ENCODE data around the gene FBXO38. TPM values are rescaled to one million over a fixed set of nuclear protein-coding genes. Genes with fewer than 3 reads are reported as not detected.
A peak's percentile ranks its signal among the peaks of the same experiment; 100 is the strongest.

Gene FBXO38
- total RNA-seq, 1 donor from 2014 or later = 38.8 TPM

GRCh38 chr5:148397968-148398595, 14.3 kb downstream of the FBXO38 start:
- Mint-ChIP-seq H3K27ac (ENCODE audit: unreplicated experiment) (peak overlapping the region; percentile 59), H3K27me3 (ENCODE audit: low read depth, unreplicated experiment) (no peaks in the 10 kb centered on the region), H3K9me3 (ENCODE audit: unreplicated experiment) (no peaks in the 10 kb centered on the region), H3K4me3 (ENCODE audit: unreplicated experiment) (no peak overlapping the region), H3K36me3 (ENCODE audit: low read depth, unreplicated experiment) (peaks cover 2% of the 10 kb centered on the region), H3K4me1 (ENCODE audit: low read depth, unreplicated experiment) (peaks cover 14% of the 10 kb centered on the region)
- Histone ChIP-seq H3K36me3 (ENCODE audit: insufficient read depth, low read length) (peaks cover 31% of the 10 kb centered on the region), H3K9me3 (ENCODE audit: insufficient read depth, low read depth, low read length) (no peaks in the 10 kb centered on the region), H3K9ac (ENCODE audit: low read length) (no peak overlapping the region), H4K20me1 (ENCODE audit: insufficient read depth, low read length) (peaks cover 16% of the 10 kb centered on the region), H3K4me3 (ENCODE audit: insufficient read depth, low read depth, low read length) (no peak overlapping the region), H3K27ac (ENCODE audit: low read depth, low read length) (no peak overlapping the region), H3K4me2 (ENCODE audit: low read length) (no peak overlapping the region), H3K4me1 (ENCODE audit: insufficient read depth, low read length) (peaks cover 13% of the 10 kb centered on the region), H3K27me3 (ENCODE audit: insufficient read depth, low read length) (no peaks in the 10 kb centered on the region), H2AFZ (ENCODE audit: low read depth, low read length) (no peak overlapping the region), H3K79me2 (ENCODE audit: insufficient read depth, low read length) (peaks cover 42% of the 10 kb centered on the region)
- no peak for DNase-seq (ENCODE audit: low read depth)
- TF ChIP-seq EZH2 (IDR thresholded peaks at IDR 0.05; ENCODE audit: insufficient read depth, low read length) = no peak
- TF ChIP-seq CTCF (IDR thresholded peaks at IDR 0.05; ENCODE audit: insufficient read depth, low read depth, low read length) = no peak
- no peak for FAIRE-seq

- no peak overlapping the region for H3K9ac ChIP-seq (ENCODE audit: low read length)
- no peak overlapping the region for H2AFZ ChIP-seq (ENCODE audit: low read depth, low read length)
- peaks cover 34% of the 10 kb centered on the region for H3K36me3 ChIP-seq (ENCODE audit: insufficient read depth, low read length)
- TF ChIP-seq CTCF (IDR thresholded peaks at IDR 0.05; ENCODE audit: insufficient read depth, low read depth, low read length) (no peak), EZH2 (IDR thresholded peaks at IDR 0.05; ENCODE audit: insufficient read depth, low read length) (no peak)
- Mint-ChIP-seq H3K36me3 (ENCODE audit: low read depth, unreplicated experiment) (peaks cover 2% of the 10 kb centered on the region), H3K27ac (ENCODE audit: unreplicated experiment) (no peak overlapping the region), H3K27me3 (ENCODE audit: low read depth, unreplicated experiment) (no peaks in the 10 kb centered on the region), H3K9me3 (ENCODE audit: unreplicated experiment) (no peaks in the 10 kb centered on the region), H3K4me3 (ENCODE audit: unreplicated experiment) (no peak overlapping the region), H3K4me1 (ENCODE audit: low read depth, unreplicated experiment) (peaks cover 12% of the 10 kb centered on the region)
- FAIRE-seq (no peak), DNase-seq (ENCODE audit: low read depth) (no peak)
- H3K9me3 ChIP-seq (ENCODE audit: insufficient read depth, low read depth, low read length) = no peaks in the 10 kb centered on the region
- H3K27me3 ChIP-seq (ENCODE audit: insufficient read depth, low read length) = no peaks in the 10 kb centered on the region
- H3K79me2 ChIP-seq (ENCODE audit: insufficient read depth, low read length) = peaks cover 36% of the 10 kb centered on the region
- peaks cover 13% of the 10 kb centered on the region for H3K4me1 ChIP-seq (ENCODE audit: insufficient read depth, low read length)
- H4K20me1 ChIP-seq (ENCODE audit: insufficient read depth, low read length) = peaks cover 10% of the 10 kb centered on the region
- no peak overlapping the region for H3K4me2 ChIP-seq (ENCODE audit: low read length)
- no peak overlapping the region for H3K27ac ChIP-seq (ENCODE audit: low read depth, low read length)
- no peak overlapping the region for H3K4me3 ChIP-seq (ENCODE audit: insufficient read depth, low read depth, low read length)
Measured at GRCh38 chr5:148398698-148399121, 15.0 kb downstream of the FBXO38 start.

GRCh38 chr5:148401604-148402003, 17.8 kb downstream of the FBXO38 start:
- no peaks in the 10 kb centered on the region for H3K9me3 ChIP-seq (ENCODE audit: insufficient read depth, low read depth, low read length)
- H3K27me3 ChIP-seq (ENCODE audit: insufficient read depth, low read length) = no peaks in the 10 kb centered on the region
- H3K9me3 Mint-ChIP-seq (ENCODE audit: unreplicated experiment) = no peaks in the 10 kb centered on the region
- H3K27me3 Mint-ChIP-seq (ENCODE audit: low read depth, unreplicated experiment) = no peaks in the 10 kb centered on the region
- H4K20me1 ChIP-seq (ENCODE audit: insufficient read depth, low read length) = no peaks in the 10 kb centered on the region
- FAIRE-seq = no peak
- H3K36me3 Mint-ChIP-seq (ENCODE audit: low read depth, unreplicated experiment) = peaks cover 6% of the 10 kb centered on the region
- H3K4me3 ChIP-seq (ENCODE audit: insufficient read depth, low read depth, low read length) = no peak overlapping the region
- H3K4me2 ChIP-seq (ENCODE audit: low read length) = peak overlapping the region; percentile 68
- peak overlapping the region; percentile 41 for H3K27ac ChIP-seq (ENCODE audit: low read depth, low read length)
- H3K4me3 Mint-ChIP-seq (ENCODE audit: unreplicated experiment) = no peak overlapping the region
- H3K27ac Mint-ChIP-seq (ENCODE audit: unreplicated experiment) = no peak overlapping the region
- H3K4me1 Mint-ChIP-seq (ENCODE audit: low read depth, unreplicated experiment) = peaks cover 12% of the 10 kb centered on the region
- H3K9ac ChIP-seq (ENCODE audit: low read length) = no peak overlapping the region
- H3K79me2 ChIP-seq (ENCODE audit: insufficient read depth, low read length) = peaks cover 10% of the 10 kb centered on the region
- DNase-seq (ENCODE audit: low read depth) = no peak
- peaks cover 13% of the 10 kb centered on the region for H3K4me1 ChIP-seq (ENCODE audit: insufficient read depth, low read length)
- TF ChIP-seq CTCF (IDR thresholded peaks at IDR 0.05; ENCODE audit: insufficient read depth, low read depth, low read length) = no peak
- TF ChIP-seq EZH2 (IDR thresholded peaks at IDR 0.05; ENCODE audit: insufficient read depth, low read length) = no peak
- H2AFZ ChIP-seq (ENCODE audit: low read depth, low read length) = no peak overlapping the region
- peaks cover 43% of the 10 kb centered on the region for H3K36me3 ChIP-seq (ENCODE audit: insufficient read depth, low read length)
